H9 (cell line): ENCODE results near the gene ZNF619. TPM values are rescaled to one million over a fixed set of nuclear protein-coding genes. Genes with fewer than 3 reads are reported as not detected.

Source experiments
- DNase-seq: peaks from one replicate; pipeline ENCODE4 v3.0.0-alpha.2; 2017
- H2AFZ ChIP-seq: one replicate; pipeline ENCODE4 v1.6.1; 2013; ENCODE audit warnings: mild to moderate bottlenecking, low read length, control low read depth, moderate library complexity
- H2AK5ac ChIP-seq: 2 replicates; pipeline ENCODE4 v1.6.1; 2013; ENCODE audit warnings: low read length, control low read depth, mixed read lengths; ENCODE audit not compliant: insufficient read length
- H2BK120ac ChIP-seq: one replicate; pipeline ENCODE4 v1.6.1; 2013; ENCODE audit warnings: low read depth, mild to moderate bottlenecking, low read length, control low read depth, inconsistent platforms; ENCODE audit not compliant: poor library complexity, severe bottlenecking
- H2BK12ac ChIP-seq: 2 replicates; pipeline ENCODE4 v1.6.1; 2013; ENCODE audit warnings: low read length, control low read depth, mixed read lengths, low read depth; ENCODE audit not compliant: insufficient read length
- H2BK15ac ChIP-seq: 2 replicates; pipeline ENCODE4 v1.6.1; 2013; ENCODE audit warnings: low read depth, low read length, control low read depth
- H2BK20ac ChIP-seq: one replicate; pipeline ENCODE4 v1.6.1; 2013; ENCODE audit warnings: low read depth, mild to moderate bottlenecking, low read length, control low read depth, inconsistent platforms; ENCODE audit not compliant: poor library complexity, severe bottlenecking
- H2BK5ac ChIP-seq: 2 replicates; pipeline ENCODE4 v1.6.1; 2013; ENCODE audit warnings: low read length, control low read depth, mixed read lengths; ENCODE audit not compliant: insufficient read length
- H3K14ac ChIP-seq: 2 replicates; pipeline ENCODE4 v1.6.1; 2013; ENCODE audit warnings: low read length, control low read depth; ENCODE audit not compliant: insufficient read depth
- H3K18ac ChIP-seq: 2 replicates; pipeline ENCODE4 v1.6.1; 2013; ENCODE audit warnings: low read depth, mild to moderate bottlenecking, mixed read lengths, low read length, control low read depth; ENCODE audit not compliant: insufficient read length
- H3K23ac ChIP-seq: 2 replicates; pipeline ENCODE4 v1.6.1; 2013; ENCODE audit warnings: low read length, control low read depth, mixed read lengths, low read depth; ENCODE audit not compliant: insufficient read length
- H3K23me2 ChIP-seq: 2 replicates; pipeline ENCODE4 v1.6.1; 2013; ENCODE audit warnings: low read depth, mild to moderate bottlenecking, mixed read lengths, low read length, control low read depth; ENCODE audit not compliant: insufficient read length, poor library complexity, severe bottlenecking
- H3K27ac ChIP-seq: 2 replicates; pipeline ENCODE4 v1.5.1; 2013; ENCODE audit warnings: low read length, control low read depth, mixed read lengths, low read depth; ENCODE audit not compliant: insufficient read length
- H3K27me3 ChIP-seq: 2 replicates; pipeline ENCODE4 v1.6.1; 2013; ENCODE audit warnings: low read length, control low read depth, inconsistent platforms; ENCODE audit not compliant: insufficient read depth
- H3K4ac ChIP-seq: 2 replicates; pipeline ENCODE4 v1.6.1; 2013; ENCODE audit warnings: low read depth, mild to moderate bottlenecking, control low read depth, inconsistent platforms, low read length, moderate library complexity
- H3K4me1 ChIP-seq: 2 replicates; pipeline ENCODE4 v1.6.1; 2013; ENCODE audit warnings: low read length, control low read depth, inconsistent platforms; ENCODE audit not compliant: insufficient read depth
- H3K4me2 ChIP-seq: 2 replicates; pipeline ENCODE4 v1.6.1; 2013; ENCODE audit warnings: low read length, control low read depth, mixed read lengths; ENCODE audit not compliant: insufficient read length, insufficient read depth
- H3K56ac ChIP-seq: 2 replicates; pipeline ENCODE4 v1.6.1; 2013; ENCODE audit warnings: low read depth, mild to moderate bottlenecking, mixed read lengths, low read length, control low read depth; ENCODE audit not compliant: insufficient read length
- H3K79me1 ChIP-seq: 2 replicates; pipeline ENCODE4 v1.6.1; 2013; ENCODE audit warnings: low read depth, mild to moderate bottlenecking, moderate library complexity, low read length, control low read depth, inconsistent platforms; ENCODE audit not compliant: insufficient read depth, poor library complexity, severe bottlenecking
- H3K79me2 ChIP-seq: 2 replicates; pipeline ENCODE4 v1.6.1; 2013; ENCODE audit warnings: low read length, control low read depth, inconsistent platforms; ENCODE audit not compliant: insufficient read depth
- H3K9ac ChIP-seq: 2 replicates; pipeline ENCODE4 v1.6.1; 2013; ENCODE audit warnings: low read length, control low read depth, mixed read lengths; ENCODE audit not compliant: insufficient read length; ENCODE audit errors: extremely low read depth
- H3K9me3 ChIP-seq: one replicate; pipeline ENCODE4 v1.6.1; 2013; ENCODE audit warnings: low read depth, low read length, inconsistent platforms; ENCODE audit not compliant: control insufficient read depth
- H3T11ph ChIP-seq: one replicate; pipeline ENCODE4 v1.6.1; 2013; ENCODE audit warnings: mild to moderate bottlenecking, low read length, control low read depth, inconsistent platforms
- H4K20me1 ChIP-seq: one replicate; pipeline ENCODE4 v1.6.1; 2013; ENCODE audit not compliant: control insufficient read depth, insufficient read length, insufficient read depth
- H4K5ac ChIP-seq: 2 replicates; pipeline ENCODE4 v1.6.1; 2013; ENCODE audit warnings: low read depth, mild to moderate bottlenecking, mixed read lengths, low read length, control low read depth; ENCODE audit not compliant: insufficient read length
- H4K8ac ChIP-seq: replicated peaks from 2 replicates; pipeline ENCODE4 v1.6.1; 2013; ENCODE audit warnings: low read length, control low read depth, mixed read lengths, low read depth; ENCODE audit not compliant: insufficient read length
- H4K91ac ChIP-seq: 2 replicates; pipeline ENCODE4 v1.6.1; 2013; ENCODE audit warnings: low read depth, mild to moderate bottlenecking, moderate library complexity, mixed read lengths, low read length, control low read depth; ENCODE audit not compliant: insufficient read length
- H3K27ac Mint-ChIP-seq, 3 experiments: 2 replicates in 2 of 3; 3 replicates in 1 of 3; pipeline ENCODE4 v1.8.0; 2020 to 2021; ENCODE audit warnings: mixed read lengths in 3 of 3, mild to moderate bottlenecking in 1 of 3, moderate library complexity in 1 of 3
- H3K27me3 Mint-ChIP-seq: 2 replicates; pipeline ENCODE4 v1.8.0; 2021; ENCODE audit warnings: low read depth, mild to moderate bottlenecking, moderate library complexity, mixed read lengths
- H3K36me3 Mint-ChIP-seq, 3 experiments: 2 replicates in 2 of 3; 3 replicates in 1 of 3; pipeline ENCODE4 v1.8.0; 2020 to 2021; ENCODE audit warnings: low read depth in 3 of 3, mixed read lengths in 3 of 3; ENCODE audit not compliant: insufficient read depth in 1 of 3
- H3K4me1 Mint-ChIP-seq, 2 experiments: 2 replicates each; pipeline ENCODE4 v1.8.0; 2020; ENCODE audit warnings: mixed read lengths in 2 of 2
- H3K4me3 Mint-ChIP-seq, 2 experiments: 2 replicates in 1 of 2; 3 replicates in 1 of 2; pipeline ENCODE4 v1.8.0; 2020 to 2021; ENCODE audit warnings: mild to moderate bottlenecking in 2 of 2, mixed read lengths in 2 of 2, moderate library complexity in 1 of 2
- H3K9me3 Mint-ChIP-seq, 2 experiments: 2 replicates in 1 of 2; 3 replicates in 1 of 2; pipeline ENCODE4 v1.8.0; 2020; ENCODE audit warnings: mild to moderate bottlenecking in 2 of 2, mixed read lengths in 2 of 2, moderate library complexity in 1 of 2
- CTCF ChIP-seq: fragments of 200-600 bp; sonication (generic); conservative IDR thresholded peaks from 3 replicates; pipeline ENCODE4 v1.8.0; 2021; ENCODE audit warnings: antibody characterized with exemption, mild to moderate bottlenecking
- WGBS: extraction: QIAGEN DNeasy Blood & Tissue Kit; methylation state at CpG from one replicate; pipeline ENCODE4 v1.1.7; 2013; ENCODE audit warnings: missing lambda C conversion rate, low lambda C conversion rate, mixed read lengths; ENCODE audit not compliant: insufficient read length; ENCODE audit errors: extremely low coverage; 5-methylcytosine and 5-hydroxymethylcytosine counted together
- total RNA-seq: library from RNA; stranded (reverse); gene quantifications from 2 replicates; pipeline ENCODE4 v1.2.1, GENCODE V29; 2021

Gene ZNF619
- total RNA-seq, 1 experiment from 2014 or later: 4.8 TPM

- WGBS: no CpG with 5 or more reads among the region's 4 CpGs
- Histone ChIP-seq H4K20me1 (no peaks in the 10 kb centered on the region), H3K27ac (no peak overlapping the region)
Observed at GRCh38 chr3:40477666-40478065, 744 bp downstream of the ZNF619 start.

More at GRCh38 chr3:40477666-40478065, 744 bp downstream of the ZNF619 start:
- no peaks in the 10 kb centered on the region for H3K23me2 ChIP-seq
- H3K4me2 ChIP-seq: peak overlapping the region; percentile 51
- peak overlapping the region; percentile 7 for H3K9ac ChIP-seq
- H3K27ac Mint-ChIP-seq: peak overlapping the region in 1 of 3 experiments; percentile 21; a peak in 1 of 7 replicates
- no peak overlapping the region for H4K8ac ChIP-seq
- H3K36me3 Mint-ChIP-seq: peaks cover 0 to 20% (median 3%) of the 10 kb centered on the region in 3 experiments; a peak in 4 of 7 replicates
- no peak for TF ChIP-seq CTCF
- no peak overlapping the region for H2BK5ac ChIP-seq
- no peaks in the 10 kb centered on the region for H3K9me3 Mint-ChIP-seq
- no peak overlapping the region for H3K18ac ChIP-seq
- no peaks in the 10 kb centered on the region for H3K27me3 ChIP-seq
- no peak overlapping the region for H2BK120ac ChIP-seq
- no peak overlapping the region for H2BK12ac ChIP-seq
- no peaks in the 10 kb centered on the region for H3K9me3 ChIP-seq
- H3K4me3 Mint-ChIP-seq: peak overlapping the region; percentile 73 to 86
- H3K4me1 Mint-ChIP-seq: peaks cover 17 to 21% of the 10 kb centered on the region in 2 experiments
- H3T11ph ChIP-seq: no peak overlapping the region
- no peak overlapping the region for H4K5ac ChIP-seq
- H2BK15ac ChIP-seq: no peak overlapping the region
- H3K4me1 ChIP-seq: peaks cover 4% of the 10 kb centered on the region; the same call in 1 of the 2 replicates
- H3K56ac ChIP-seq: no peak overlapping the region
- no peak for DNase-seq
- no peaks in the 10 kb centered on the region for H3K79me1 ChIP-seq
- H4K91ac ChIP-seq: no peak overlapping the region
- H3K4ac ChIP-seq: no peak overlapping the region
- H2AK5ac ChIP-seq: no peak overlapping the region
- no peaks in the 10 kb centered on the region for H3K79me2 ChIP-seq
- no peak overlapping the region for H2BK20ac ChIP-seq
- H3K23ac ChIP-seq: no peak overlapping the region
- H2AFZ ChIP-seq: no peak overlapping the region
- H3K14ac ChIP-seq: no peak overlapping the region
- no peaks in the 10 kb centered on the region; the same call in 1 of the 2 replicates for H3K27me3 Mint-ChIP-seq
